Kidney epithelial cell (primary cell): ENCODE measurements around the gene WBP2. TPM values are rescaled to one million over a fixed set of nuclear protein-coding genes. Genes with fewer than 3 reads are reported as not detected.

Source experiments
- DNase-seq: peaks from one replicate; pipeline ENCODE4 v3.0.0-alpha.2; 2010; ENCODE audit warnings: low read depth
- H3K27me3 ChIP-seq: 2 replicates; pipeline ENCODE4 v1.6.0; 2011; ENCODE audit warnings: low read length; ENCODE audit not compliant: control insufficient read depth, insufficient read depth
- H3K36me3 ChIP-seq: 2 replicates; pipeline ENCODE4 v1.5.1; 2011; ENCODE audit warnings: low read length; ENCODE audit not compliant: control insufficient read depth, insufficient read depth
- H3K4me3 ChIP-seq: 2 replicates; pipeline ENCODE4 v1.5.1; 2011; ENCODE audit warnings: low read depth, mild to moderate bottlenecking, control low read depth, low read length
- CTCF ChIP-seq: IDR thresholded peaks from 2 replicates; pipeline ENCODE4 v1.5.1; 2011; ENCODE audit warnings: mild to moderate bottlenecking, moderate library complexity, low read length, control low read depth, inconsistent platforms; ENCODE audit not compliant: insufficient read depth, poor library complexity, severe bottlenecking
- total RNA-seq: library from RNA; depleted of rRNA; stranded (reverse); fragments of >200 nt; gene quantifications from 2 replicates; pipeline ENCODE4 v1.2.3, GENCODE V29; 2015

WBP2 gene
- total RNA-seq, 1 donor from 2014 or later: 105 TPM

GRCh38 chr17:75820094-75821080 lies 34.7 kb downstream of the WBP2 start:
- TF ChIP-seq CTCF: no peak
- no peak for DNase-seq
- Histone ChIP-seq H3K27me3 (no peaks in the 10 kb centered on the region), H3K36me3 (peaks cover 2% of the 10 kb centered on the region), H3K4me3 (no peak overlapping the region)

GRCh38 chr17:75819678-75820077 lies 35.5 kb downstream of the WBP2 start:
- peaks cover 2% of the 10 kb centered on the region for H3K36me3 ChIP-seq
- no peaks in the 10 kb centered on the region for H3K27me3 ChIP-seq
- no peak overlapping the region for H3K4me3 ChIP-seq
- no peak for TF ChIP-seq CTCF
- DNase-seq: no peak

GRCh38 chr17:75819116-75819515 lies 36.0 kb downstream of the WBP2 start:
- H3K36me3 ChIP-seq: peaks cover 2% of the 10 kb centered on the region
- no peak for DNase-seq
- no peak for TF ChIP-seq CTCF
- H3K27me3 ChIP-seq: no peaks in the 10 kb centered on the region
- no peak overlapping the region for H3K4me3 ChIP-seq

GRCh38 chr17:75818326-75818885 lies 36.7 kb downstream of the WBP2 start:
- no peak for TF ChIP-seq CTCF
- DNase-seq: no peak
- Histone ChIP-seq H3K4me3 (no peak overlapping the region), H3K36me3 (peaks cover 2% of the 10 kb centered on the region), H3K27me3 (no peaks in the 10 kb centered on the region)

GRCh38 chr17:75817571-75817970 lies 37.6 kb downstream of the WBP2 start:
- Histone ChIP-seq H3K4me3 (no peak overlapping the region), H3K36me3 (peaks cover 4% of the 10 kb centered on the region), H3K27me3 (no peaks in the 10 kb centered on the region)
- no peak for DNase-seq
- TF ChIP-seq CTCF: no peak
